Measurements from ENCODE around the gene BACH2.
"Not testable (repeated sequence)": the region's sequence is repeated elsewhere in the genome, so short reads cannot be mapped to it uniquely, and the experiment has no call there.

BACH2 gene

GRCh38 chr6:90186637-90187371, 109.8 kb downstream of the BACH2 start:
- no peak for DNase-seq (ENCODE audit: extremely low read depth in 1 of 2, low read depth in 1 of 2)

DNA sequence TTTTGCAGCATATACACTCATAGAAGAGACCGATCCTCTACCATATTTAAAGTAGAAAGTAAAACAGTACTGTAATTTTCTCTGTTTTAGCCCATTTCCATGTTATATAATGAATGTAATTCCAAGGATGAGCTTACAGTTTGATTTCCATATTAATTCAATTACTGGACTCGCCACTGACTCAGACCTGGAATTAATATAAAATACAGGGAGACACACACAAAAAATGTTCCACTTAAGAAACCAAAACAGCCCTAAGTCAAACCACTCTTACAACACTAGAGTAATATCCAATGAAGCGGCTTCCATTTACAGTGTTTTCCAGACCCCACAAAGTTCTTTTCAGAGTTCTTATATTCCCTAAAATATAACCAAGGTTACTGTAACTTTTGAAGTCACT, 110.6 kb downstream of the BACH2 start:
- no peak for DNase-seq (ENCODE audit: extremely low read depth in 1 of 2, low read depth in 1 of 2)

DNA sequence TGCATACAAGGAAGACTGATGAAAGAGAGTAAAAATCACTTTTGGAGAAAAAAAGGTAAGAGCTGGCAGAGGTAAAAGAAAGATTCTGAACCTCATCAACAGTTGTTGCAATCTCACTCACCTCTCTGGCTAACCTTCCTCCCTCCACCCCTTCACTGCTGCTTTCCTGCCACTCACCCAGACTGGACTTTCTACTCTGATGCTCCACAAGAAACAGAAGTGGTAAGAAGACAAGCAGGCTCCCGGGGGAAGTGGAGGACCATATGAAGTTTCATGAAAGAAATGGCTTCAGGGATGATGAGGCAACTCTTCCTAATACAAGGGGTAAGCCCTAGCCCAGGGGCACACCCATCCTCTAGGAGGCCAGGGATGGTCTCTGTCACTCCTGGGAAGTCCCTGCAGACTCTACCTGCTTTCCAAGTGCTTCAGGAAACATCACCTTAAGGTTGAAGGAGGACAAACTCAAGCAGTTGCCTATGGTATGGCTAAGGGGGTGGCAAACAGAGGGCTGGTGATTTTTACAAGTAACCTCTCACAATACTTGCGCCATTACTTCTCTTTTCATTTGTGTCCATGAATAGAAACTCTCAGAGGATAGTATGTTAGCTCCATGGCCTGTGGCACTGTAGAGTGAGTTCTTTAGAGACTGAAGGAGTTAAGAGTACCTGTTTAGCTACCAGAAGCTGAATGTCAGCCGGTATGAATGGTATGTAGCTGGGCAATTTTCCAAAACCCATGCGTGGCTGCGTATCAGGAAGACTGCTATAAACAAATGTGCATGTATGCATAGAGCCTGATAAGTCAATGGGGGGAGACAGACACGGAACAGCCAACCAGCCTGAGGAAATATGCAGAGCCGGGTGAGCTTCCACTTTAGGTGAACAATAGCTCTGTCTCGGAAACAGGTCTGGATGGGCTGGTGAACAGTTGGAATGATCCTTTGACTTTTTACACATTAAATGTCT, 112.0 kb downstream of the BACH2 start:
- no peak for DNase-seq (ENCODE audit: extremely low read depth in 1 of 2, low read depth in 1 of 2)

DNA sequence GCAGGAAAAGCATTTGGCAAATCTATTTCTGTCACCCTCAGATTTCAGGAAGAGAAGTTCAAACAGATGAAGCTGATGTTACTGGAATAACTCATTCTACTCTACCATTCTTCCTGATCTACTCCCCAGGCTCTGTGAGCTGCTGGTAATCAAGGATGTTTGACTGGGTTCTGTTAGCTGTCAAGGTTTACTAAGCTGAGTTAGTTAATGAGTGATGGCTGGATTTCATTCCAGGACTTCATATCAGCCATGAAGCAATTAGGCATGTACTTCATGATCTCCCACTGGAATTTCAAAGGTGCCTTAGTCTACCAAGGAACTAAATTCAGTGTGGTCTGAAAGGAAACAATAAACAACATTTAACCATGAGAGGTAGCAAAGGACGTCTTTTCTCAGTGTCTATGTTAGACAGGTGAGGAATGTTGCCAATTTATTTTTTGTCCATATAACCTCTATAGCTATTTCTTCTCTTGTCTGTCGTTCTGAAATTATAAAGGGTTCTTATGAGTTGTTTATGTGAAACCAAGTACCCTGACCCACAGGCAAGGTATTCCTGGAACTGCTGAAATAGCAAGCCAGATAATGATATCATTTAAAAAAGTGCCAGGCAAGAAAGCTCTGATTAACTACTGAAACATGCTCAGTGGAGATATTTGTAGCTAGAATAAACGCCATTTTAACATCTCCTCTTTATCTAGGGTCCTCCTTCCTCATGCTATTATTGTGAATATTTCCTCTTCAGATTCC, 112.9 kb downstream of the BACH2 start:
- DNase-seq (ENCODE audit: extremely low read depth in 1 of 2, low read depth in 1 of 2), result no peak

DNA sequence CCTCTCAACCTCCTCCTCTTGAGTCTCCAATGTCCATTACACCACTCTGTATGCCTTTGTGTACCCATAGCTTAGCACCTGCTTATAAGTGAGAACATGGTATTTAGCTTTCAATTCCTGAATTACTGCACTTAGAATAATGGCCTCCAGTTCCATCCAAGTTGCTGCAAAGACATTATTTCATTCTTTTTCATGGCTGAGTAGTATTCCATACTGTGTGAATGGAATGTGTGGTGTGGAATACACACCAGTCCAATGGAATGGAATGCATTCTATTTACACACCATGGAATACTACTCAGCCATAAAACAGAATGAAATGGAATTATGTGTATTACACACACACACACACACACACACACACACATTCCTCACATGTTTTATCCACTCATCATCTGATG, 116.1 kb downstream of the BACH2 start:
- no peak for DNase-seq (ENCODE audit: extremely low read depth in 1 of 2, low read depth in 1 of 2)

- DNase-seq (ENCODE audit: extremely low read depth in 1 of 2, low read depth in 1 of 2), result no peak
These were observed 117.2 kb downstream of the BACH2 start for GRCh38 chr6:90179190-90180169.

GRCh38 chr6:90178384-90178855, 118.2 kb downstream of the BACH2 start:
- DNase-seq (ENCODE audit: extremely low read depth in 1 of 2, low read depth in 1 of 2), result no peak

DNA sequence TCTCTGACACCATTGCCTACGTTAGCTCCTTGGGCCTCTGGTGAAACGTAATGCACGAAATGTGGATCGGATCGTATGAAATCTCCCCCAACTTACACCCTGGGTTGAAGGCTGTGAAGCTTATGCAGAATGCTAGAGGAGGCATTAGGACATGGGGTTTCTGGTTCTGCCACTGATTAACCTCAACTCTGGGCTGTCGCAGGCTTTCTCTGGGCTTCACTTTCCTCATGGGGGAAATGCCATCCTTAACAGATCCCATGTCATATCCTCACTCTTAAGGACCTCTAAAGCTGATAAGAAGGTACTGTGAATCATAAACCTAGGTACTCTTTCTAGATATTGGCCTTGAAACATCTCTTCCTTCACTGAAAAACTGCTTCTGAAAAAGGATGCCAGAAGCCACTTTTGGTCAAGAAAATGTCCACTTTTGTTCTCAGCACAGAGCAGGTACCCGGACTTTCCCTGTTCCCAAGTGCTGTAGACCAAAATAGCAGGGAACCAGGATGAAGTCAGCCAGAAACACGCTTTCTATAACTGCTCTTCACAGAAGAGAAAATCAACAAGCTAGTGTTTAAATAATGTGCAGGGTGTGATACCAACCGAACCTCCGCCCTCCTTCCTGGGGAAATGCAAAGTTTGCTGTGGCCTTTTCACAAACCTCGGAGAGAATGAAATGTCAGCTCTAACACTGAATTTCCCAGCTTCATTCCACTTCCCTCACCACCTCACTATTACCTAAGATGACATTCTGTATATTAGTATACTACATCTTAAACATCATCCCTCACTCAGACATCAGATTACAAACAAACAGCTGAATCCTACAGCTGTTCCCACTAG, 118.9 kb downstream of the BACH2 start:
- DNase-seq (ENCODE audit: extremely low read depth in 1 of 2, low read depth in 1 of 2), result no peak

DNA sequence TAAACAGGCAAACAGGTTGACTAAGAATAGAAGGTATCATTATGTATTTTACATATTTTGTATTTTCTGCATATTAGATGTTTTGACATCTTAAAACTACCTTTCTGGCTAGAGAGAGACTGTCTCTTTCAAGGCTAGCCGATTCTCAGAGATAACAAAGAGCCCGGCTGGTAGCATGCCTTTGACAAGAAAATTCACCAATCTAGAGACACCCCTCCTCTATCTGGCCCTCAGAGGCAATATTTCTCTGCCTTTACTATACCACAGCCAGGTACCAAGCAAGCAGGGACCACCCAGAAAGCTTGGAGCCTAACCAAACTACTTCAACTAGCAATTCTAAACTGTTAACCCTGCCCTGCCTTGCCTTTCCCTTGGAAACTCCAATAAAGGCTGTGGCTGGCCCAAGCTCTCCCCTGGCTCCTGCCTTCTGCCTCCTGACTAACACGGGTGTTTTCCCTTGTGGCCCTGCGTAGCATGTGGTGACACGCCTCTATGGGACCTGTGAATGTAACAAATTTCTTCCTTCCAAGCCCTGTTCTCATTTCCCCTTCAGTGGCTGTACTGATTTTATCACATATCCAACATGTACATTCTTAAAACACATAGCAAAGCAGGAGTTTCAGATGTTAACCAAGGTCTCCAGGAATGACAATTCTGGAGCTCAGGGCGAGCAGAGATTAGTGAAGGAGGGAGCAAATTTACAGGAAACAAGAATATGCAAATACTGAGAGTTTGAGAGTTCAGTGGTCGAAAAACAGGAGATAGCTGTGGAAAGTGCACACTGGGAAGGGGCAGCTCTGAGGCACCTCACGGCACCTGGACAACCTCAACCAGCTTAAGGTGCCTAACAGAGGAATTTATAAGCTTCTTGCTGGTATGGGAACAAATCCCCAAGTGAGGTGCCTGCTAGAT, 120.8 kb downstream of the BACH2 start:
- DNase-seq (ENCODE audit: extremely low read depth in 1 of 2, low read depth in 1 of 2), result no peak

DNA sequence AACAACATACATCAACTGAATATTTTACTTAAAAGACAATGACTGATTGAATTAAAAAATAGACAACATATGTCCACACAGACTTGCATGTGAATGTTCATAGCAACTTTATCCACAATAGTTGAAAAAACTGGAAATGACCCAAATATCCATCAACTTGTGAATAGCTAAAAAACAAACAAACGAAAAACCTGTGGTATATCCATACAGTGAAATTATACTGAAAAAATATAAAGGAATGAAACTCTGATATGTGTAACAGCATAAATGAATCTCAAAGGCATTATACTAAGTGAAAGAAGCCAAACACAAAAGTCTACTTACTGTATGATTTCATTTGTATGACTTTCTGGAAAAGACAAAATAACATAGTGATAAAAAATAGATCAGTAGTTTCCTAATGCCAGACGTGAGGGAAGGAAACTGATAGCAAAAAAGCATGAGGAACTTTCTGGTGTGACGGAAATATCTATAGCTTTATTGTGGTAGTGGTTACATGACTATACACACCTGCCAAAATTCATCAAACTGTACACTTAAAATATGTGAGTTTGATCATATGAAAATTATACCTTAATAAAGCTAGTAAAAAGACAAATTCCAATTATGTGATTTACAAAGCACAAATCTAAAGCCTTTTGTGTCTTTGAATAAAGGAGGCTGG, 123.2 kb downstream of the BACH2 start:
- no peak for DNase-seq (ENCODE audit: extremely low read depth in 1 of 2, low read depth in 1 of 2)

GRCh38 chr6:90170601-90171000, 126.0 kb downstream of the BACH2 start:
- DNase-seq (ENCODE audit: extremely low read depth in 1 of 2, low read depth in 1 of 2), result no peak

DNA sequence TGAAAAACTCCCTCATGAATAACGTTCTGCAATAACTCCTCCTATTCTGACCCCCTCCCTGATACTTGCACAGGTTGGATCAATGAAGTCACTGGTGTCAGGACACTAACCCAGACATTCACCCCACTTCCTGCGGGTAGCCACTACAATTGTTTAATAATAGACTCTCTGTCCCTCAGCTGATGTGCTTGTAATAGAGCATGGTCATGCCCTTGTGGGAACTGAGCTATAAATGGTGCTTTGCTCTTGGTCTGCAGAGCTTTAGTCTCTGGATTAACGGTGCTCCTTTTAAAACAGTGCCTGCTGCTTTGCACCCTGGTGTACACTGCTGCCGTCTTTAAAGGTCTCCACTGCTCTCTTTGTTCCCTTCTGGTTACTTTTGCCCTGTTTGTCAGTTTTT, 127.3 kb downstream of the BACH2 start:
- DNase-seq (ENCODE audit: extremely low read depth in 1 of 2, low read depth in 1 of 2), result no peak

- DNase-seq (ENCODE audit: extremely low read depth in 1 of 2, low read depth in 1 of 2), result no peak
These were observed 127.9 kb downstream of the BACH2 start for GRCh38 chr6:90168693-90169131.

DNA sequence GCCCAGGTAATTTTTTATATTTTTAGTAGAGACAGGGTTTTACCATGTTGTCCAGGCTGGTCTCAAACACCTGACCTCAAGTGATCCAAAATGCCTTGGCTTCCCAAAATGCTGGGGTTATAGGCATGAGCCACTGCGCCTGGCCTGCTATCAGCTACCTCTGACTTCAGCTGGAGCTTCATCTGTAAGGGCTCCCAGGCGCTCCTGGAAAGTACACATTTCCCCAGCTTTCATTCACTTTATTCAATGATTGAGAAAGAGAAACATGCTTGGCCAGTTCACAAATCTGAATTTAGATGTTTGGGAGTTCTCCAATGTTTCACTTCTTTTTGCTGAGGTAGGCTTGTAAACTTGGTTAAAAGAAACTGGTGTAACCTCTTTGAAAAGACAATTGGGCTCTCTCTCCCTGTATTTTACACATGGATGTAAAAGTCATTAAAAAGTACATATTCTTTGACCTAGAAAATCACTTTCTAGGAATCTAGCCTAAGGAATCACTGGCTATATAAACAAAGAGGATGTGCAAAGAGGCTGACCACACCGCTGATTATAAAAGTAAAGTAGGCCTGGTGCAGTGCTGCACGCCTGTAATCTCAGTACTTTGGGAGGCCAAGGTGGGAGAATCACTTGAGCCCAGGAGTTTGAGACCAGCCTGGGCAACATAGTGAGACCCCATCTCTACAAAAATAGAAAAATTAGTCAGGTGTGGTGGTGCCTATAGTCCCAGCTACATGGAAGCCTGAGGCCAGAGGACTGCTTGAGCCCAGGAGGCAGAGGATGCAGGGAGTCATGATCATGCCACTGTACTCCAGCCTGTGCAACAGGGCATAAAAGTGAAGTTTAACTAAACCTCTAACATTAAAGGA, 128.9 kb downstream of the BACH2 start:
- DNase-seq (ENCODE audit: extremely low read depth in 1 of 2, low read depth in 1 of 2), result no peak

- DNase-seq (ENCODE audit: extremely low read depth in 1 of 2, low read depth in 1 of 2), result not testable (repeated sequence)
These were observed 130.3 kb downstream of the BACH2 start for GRCh38 chr6:90166155-90166924.
